HG03175 (cell line): Measurements from ENCODE around the gene KLF11.

Experiments
- ATAC-seq: cut with Tn5 transposase; IDR thresholded peaks from one replicate; pipeline ENCODE4 v1.9.1; 2021; ENCODE audit warnings: mild to moderate bottlenecking, moderate library complexity; ENCODE audit not compliant: unreplicated experiment

KLF11 gene

DNA sequence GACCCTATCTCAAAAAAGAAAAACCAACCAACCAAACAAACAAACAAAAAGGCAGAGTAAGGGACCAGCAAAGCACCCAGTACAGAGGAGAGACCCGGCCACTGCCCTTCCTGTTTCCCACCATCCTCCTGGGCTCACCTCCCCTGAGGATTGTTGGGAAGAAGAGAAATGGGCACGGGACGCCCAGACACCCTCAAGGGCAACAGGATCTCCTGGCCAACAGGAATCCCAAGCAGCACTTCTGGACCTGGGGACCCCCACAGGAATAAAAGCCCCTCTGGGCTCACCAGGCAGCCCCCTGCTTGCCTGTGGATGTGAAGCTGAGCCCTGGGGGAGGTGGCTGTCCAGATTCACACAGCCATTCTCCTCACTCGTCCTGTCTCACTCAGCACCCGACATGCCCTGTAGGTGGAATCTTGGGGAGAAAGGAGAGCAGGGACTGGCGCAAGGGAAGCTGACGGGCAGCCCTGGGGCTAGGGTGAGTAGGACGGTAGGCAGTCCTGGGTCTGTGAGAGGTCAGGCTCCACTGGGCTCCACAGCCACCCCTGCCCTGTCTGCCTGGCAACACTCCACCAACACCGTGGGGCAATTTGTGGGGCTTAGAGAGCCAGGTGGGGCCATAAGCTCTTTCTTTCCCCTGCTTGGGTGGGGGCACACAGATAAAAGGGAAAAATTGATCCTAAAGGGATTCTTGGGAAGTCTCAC is 18.0 kb downstream of the KLF11 start:
- no peak for ATAC-seq

DNA sequence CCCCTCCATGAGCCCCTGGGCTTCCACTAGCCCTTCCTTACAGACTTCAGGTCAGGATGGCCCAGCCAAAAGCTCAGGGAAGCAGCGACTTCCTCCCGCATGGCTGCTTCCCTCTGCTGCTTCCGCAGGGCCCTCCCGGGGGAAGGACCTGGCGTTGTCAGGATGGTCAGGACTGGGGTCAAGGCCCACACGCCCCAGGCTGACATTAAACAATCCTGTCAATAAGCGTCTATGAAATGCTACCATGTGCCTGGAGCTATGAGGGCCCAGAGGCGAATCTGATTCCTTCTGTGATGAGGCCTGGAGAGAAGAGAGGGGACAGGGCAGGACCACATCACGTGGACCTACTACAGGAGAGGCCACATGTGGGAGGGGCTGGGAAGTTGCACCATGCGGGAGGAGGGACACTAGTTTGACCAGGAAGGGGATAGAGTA is 19.6 kb downstream of the KLF11 start:
- ATAC-seq, result no peak

DNA sequence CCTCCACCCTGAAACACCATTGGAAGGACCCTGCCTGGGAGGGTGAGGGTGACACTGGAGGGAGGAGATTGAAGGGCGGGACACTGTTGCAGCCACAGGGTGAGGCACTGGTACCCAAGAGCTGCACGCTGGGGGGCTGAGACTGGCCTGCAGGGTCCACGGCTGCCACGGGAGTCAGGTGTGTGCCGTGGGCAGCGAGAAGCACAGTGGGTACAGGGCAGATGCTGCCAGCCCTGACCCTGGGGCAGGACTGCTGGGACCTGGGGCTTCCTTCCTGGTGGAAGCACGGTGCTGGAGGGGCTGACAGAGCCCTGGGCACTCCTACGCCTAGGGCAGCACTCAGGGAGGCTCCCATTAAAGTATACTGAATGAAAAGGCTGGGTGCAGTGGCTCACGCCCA is 20.2 kb downstream of the KLF11 start:
- no peak for ATAC-seq

DNA sequence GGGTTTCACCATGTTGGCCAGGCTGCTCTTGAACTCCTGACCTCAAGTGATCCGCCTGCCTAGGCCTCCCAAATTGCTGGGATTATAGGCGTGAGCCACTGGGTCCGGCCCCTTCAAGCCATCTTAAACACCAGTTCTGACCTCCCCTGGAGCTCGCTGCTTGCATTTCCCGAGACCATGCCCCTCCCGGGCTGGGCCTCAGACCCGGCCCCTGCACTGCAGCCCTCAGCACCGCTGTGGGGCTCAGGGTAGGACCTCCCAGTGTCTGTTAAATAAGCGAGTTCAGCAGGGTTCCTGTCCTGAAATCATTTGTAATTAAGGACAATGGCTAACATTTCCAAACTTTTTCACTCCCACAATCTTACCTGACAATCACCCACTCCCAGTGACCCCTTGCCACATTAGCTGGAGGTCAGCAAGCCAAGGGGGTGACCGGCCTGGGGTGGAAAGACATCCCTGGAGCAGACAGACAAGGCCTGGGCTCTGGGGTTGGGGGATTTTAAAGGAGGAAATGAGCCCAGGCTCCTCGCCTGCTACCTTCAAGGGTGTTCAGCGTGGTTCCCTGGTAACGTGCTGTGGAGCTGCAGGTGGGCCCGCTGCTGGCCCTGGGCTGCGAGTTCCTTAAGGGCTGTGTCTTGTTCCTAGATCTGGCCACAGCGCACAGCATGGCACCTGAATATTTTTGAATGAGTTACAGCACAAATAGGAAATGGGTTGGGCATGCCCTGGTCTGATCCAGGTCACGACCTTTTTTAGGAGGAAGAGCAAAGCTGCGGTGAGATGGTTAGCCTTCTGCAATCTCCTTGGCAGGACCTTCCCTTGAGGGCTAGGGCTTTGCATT is 21.8 kb downstream of the KLF11 start:
- no peak for ATAC-seq

DNA sequence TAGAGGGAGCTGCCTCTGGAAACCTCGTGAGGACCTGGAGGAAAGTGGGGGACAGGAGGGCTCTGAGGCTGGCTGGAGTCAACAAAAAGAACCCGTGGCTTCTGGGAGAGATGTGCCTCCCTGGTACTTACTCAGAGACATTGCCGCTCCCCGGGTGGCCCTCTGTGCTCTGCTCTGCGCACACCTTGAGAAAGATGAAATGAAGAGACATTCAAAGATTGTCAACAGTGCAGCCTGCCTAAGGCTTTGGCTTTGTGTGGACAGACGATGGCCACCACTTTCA is 22.4 kb downstream of the KLF11 start:
- no peak for ATAC-seq

DNA sequence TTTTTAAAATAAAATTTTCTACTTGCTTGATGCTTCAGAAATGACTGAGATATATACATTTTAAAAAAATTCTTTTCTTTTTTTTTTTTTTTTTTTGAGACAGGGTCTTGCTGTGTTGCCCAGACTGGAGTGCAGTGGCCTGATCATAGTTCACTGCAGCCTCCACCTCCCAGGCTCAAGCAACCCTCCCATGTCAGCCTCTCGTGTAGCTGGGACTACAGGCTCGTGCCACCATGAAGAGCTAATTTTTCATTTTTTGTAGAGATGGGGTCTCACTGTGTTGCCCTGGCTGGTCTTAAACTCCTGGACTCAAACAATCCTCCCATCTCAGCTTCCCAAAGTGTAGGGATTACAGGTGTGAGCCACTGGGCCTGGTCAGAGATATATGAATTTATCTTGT is 24.0 kb downstream of the KLF11 start:
- ATAC-seq, result no peak

DNA sequence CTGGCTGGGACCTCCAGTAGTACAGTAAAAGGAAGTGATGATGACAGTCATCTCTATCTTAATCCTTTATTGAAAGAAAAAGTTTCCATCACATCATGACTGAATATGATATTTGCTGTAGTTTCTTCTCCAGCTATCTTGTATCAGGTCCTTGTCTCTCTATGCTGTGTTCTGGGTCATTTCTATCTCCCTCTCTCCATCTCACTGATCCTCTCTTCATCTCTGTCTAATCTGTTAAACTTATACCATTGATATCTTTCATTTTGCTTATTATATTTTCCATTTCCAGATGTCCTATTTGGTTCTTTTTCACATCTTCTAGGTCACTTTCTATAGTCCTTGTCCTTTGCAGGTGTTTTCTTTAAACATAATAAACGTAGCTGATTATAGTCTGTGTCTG is 24.5 kb downstream of the KLF11 start:
- ATAC-seq, result no peak

DNA sequence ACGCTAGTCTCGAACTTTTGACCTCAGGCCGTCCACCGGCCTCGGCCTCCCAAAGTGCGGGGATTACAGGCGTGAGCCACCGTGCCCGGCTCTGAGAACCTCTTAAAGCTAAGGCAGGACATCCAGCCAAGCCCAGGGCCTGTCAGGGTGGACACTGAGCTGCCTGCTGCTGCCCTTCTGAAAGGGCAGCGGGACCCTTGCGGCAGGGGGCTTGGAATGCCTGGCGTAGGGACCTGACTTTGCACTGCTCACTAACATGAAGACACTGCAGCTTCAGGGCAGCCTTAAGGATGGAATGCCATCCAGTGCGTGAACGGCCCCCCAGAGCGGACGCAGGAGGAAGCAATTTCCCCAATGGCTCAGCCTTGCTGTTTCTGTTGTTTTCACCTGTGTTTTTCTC is 27.8 kb downstream of the KLF11 start:
- ATAC-seq, result no peak

DNA sequence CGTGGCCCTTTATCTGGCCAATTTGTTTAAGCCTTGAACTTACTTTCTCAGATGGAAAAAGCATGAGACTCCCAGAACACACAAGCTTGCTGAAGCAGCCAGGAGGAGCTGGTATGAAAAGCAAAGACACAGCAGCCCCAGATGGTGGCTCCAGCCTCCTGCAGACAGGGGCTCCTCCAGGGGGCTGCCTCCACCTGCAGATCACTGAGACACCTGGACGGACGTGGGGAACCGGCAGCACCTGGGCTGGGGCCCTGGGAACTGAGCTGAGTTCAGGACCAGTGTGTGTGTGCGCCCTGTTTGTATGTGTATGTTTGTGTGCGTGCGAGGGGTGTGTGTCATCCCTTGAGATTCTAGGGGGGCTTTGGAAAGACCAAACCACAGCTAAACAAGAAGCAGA is 28.2 kb downstream of the KLF11 start:
- ATAC-seq, result no peak

DNA sequence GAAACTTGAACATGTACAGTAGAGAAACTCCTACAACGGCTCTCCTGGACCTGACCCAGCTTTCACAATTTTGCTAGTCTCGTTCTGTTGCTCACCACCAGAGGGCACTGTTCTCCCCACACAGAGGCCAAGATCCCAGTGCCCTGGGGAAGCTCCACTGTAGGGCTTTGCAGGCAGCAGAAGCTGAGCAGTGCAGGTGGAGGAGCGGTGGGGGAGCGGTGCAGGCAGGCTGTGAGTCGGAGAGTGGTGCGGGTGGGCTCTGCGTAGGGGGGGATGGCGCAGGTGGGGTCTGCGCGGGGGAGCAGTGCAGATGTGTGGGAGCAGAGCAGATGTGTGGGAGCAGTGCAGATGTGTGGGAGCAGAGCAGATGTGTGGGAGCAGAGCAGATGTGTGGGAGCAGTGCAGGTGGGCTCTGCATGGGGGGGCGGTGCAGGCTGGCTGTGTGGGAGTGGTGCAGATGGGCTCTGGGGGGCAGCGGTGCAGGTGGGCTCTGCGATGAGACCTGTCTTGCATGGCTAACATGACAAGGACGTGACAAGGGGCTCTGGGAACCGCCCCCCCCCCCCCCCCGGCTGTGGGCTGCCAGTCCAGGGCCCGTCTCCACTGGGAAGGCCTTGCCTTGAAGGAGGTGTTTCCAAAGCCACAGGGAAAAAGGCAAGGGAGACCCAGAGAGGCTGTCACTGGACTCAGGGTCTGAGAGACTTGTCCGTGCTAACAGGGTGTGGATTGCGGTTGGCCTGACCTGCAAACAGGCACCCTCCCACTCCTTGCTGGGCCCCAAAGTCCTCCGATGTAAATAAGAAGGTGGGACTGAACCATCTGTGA is 29.5 kb downstream of the KLF11 start:
- peak; percentile 81 for ATAC-seq

DNA sequence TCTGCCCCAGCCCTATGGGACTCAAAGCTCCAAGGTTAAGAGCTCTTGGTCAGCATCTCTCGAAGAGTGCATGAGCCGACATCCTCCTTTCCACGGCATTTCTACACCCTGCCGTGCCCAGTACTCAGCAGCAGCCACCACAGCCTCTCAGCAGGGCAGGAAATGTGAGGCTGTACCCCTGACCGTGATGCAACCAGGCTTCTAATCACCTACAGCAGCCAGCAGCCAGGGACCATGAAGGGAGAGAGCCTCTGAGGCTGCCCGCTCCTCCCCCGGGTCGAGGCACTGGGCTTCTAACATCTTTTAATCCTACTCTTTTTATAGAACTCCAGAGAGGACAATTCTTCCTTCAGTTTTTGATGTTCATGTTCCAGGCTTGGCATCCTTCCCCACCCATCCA is 30.4 kb downstream of the KLF11 start:
- ATAC-seq, result no peak

DNA sequence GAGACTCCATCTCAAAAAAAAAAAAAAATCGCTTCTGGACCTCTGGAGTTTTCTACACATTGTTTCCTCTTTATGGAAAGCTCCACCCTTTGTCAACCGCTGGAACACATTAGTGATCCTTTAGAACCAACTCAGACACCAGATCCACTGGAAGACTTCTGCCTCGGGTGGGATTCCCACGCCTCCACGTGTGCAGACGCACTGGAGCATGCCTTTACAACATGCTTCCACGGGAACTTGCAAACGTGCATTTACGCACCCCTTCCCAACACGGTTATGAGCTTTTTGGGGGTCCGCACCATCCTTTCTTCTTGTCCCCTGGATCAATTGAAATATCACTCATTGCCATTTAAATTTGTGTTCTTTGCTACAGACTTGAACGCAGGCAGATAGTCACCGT is 31.8 kb downstream of the KLF11 start:
- no peak for ATAC-seq

DNA sequence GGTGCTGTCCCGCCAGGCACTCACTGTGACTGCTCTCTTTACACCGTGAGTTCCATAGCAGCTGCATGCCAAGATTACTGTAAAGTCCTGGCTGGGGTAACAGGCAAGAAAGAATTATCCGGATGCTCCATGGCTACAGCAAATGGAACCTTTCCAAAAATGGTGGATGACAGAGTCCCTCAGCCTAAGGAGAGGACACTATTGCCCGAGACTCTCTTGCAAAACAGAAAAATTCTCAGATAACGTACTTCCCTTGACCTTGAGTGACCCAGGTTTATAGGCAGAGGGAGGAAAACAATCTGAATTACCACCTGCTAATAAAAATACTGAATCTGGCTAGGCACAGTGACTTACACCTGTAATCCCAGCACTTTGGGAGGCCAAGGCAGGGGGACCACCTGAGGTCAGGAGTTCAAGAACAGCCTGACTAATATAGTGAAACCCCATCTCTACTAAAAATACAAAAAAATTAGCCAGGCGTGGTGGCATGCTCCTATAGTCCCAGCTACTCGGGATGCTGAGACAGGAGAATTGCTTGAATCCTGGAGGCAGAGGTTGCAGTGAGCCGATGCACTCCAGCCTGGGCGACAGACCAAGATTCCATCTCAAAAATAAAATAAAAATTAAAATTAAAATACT is 32.3 kb downstream of the KLF11 start:
- no peak for ATAC-seq

DNA sequence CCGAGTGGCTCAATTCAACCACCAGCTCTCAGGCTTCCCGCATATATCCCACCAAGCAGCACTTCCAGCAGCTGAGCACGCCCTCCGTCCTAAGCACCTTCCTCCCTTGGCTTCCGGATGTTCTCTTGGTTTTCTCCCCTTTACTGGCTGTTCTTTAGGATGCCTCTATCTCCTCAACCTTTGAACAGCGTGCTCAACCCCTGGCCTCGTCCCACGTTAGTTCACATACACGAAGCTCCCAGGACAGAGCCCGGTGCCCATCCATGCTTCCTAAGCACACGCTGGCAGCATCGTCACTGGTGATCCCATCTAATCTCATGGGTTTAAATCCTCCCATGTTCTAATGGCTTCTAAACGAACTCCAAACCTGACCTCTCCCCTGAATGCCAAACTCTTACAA is 33.2 kb downstream of the KLF11 start:
- no peak for ATAC-seq

DNA sequence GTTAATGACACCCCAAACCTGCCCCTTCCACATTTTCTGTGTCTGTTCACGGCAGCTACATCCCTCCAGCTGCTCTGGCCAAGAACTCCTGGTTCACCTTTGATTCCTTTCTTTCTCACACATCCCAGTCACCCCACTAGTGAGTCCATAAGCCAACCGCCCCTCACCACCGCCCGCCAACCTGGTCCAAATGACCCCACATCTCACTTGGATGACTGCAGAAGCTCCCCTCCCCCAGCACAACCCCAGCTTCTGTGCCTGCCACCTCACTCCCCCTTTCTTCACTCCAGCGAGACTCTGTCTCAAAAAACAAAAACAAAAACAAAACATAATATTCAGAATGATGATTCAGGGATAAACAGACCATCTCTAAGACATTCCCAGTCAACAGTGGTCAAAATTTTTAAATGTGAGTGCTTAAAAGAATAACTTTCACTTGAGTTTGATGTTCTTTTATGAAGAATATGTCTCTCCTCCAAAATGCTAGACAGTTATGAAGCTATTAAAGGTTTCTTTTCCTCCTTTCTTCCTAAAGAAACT is 33.7 kb downstream of the KLF11 start:
- ATAC-seq, result no peak

DNA sequence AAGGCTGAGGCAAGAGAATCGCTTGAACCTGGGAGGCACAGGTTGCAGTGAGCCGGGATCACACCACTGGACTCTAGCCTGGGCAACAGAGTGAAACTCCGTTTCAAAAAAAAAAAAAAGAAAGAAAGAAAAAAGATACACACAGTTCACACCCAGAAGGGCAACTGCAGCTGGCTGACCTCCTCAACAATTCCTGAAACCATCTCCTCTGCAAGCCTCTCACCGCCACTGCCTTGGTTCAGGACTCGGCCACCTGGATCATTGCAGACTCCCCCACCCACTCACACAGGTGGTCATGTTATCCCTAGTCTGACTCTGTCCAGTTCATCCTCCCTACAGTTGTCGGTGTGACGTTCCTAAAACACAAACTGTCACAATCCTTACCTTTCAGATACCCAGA is 34.7 kb downstream of the KLF11 start:
- no peak for ATAC-seq

DNA sequence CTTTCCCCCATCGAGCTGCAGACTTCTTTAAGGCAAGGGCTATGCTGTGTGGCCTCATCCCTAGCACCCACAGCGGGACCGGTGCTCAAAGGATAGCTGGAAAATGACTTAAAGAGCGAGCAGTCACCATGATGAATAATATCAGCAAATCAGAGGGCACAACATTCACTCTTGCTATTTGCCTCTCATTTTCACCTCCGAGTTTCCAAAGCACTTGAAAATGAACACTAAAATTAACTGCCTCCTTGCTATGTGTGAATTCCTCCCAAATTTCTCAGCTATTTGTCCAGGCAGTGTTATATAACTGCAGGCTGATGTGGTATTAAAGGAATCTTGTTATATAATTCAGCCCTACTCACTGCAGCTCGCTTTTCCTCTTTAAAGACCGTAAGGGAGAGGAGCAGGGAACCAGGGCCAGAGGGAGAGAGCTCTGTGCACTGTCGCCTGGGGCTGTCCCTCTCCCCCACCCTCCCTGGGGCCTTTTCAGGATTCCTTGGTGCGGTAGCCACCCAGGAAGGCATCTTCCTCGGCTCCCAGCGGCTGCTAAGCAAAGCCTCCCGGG is 35.4 kb downstream of the KLF11 start:
- ATAC-seq, result no peak

DNA sequence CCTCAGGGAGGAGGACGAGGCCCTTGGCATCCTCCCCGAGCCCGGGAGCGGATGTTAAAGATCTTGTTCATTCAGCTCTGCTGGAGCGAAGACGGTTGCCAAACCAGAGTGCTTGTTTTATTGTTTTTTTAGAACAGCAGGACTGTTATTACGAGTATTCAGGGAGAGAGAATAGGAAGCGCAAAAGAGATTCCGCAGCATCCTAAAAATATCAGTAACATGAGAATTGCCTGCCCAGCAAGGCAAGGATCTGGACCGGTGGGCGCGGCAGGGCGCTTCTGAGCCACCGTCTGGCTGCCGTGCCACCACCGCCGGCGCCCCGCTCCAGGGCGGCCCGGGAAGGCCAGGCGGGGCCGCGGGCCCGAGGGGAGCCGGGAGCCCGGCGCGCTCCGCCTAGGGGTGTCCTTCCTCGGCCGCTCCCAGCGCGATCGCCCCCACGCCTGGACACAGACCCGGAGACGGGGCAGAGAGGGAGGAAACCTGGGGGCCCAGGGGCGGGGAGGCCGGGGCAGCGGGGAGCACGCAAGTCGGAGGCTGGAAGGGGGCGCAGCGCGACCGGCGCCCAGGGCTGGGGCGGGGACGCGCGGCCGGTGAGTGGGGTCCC is 36.0 kb downstream of the KLF11 start:
- ATAC-seq, result peak; percentile 26

DNA sequence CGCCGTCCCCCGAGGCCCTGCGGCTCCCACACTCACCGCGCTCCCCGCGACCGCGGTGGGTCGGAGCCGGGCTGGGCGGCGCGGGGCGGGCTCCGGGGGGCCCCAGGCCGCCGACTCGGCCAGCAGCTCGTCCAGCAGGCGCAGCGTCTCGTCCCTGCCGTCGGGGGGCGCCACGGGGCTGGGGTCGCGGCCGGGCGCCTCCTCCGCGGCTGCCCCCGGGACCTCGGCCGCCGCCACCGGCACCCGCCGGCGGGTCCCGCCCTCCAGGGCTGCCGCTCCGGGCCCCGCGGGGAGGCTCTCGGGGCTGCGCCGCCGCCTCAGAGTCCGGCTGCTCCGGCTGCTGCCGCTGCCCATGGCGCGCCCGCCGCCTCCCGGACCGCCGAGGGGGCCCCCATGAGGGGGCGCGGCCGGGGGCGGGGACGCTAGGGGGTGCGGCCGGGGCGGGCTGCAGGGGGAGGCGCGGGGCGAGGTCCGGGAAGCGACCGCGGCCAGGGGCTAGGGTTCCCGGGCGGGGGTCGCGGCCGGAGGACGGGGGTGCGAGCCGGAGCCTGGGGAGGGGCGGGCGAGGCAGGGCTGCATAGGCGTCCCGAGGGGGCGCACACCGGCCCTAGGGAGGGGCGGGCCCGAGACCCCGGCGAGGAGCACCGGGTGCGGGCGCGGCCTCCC is 36.7 kb downstream of the KLF11 start, which contains the start of gene CYS1:
Gene CYS1, minus strand, starts transcription at position 542 of the 666 bp plus-strand sequence. Its CDS starts 188 bp downstream, at position 354.
- peak; percentile 32 for ATAC-seq
